Sciatic nerve (tissue), 2 donors: ENCODE data around the gene LCN1. TPM values are rescaled to one million over a fixed set of nuclear protein-coding genes. Genes with fewer than 3 reads are reported as not detected.
"Not testable (repeated sequence)": the region's sequence is repeated elsewhere in the genome, so short reads cannot be mapped to it uniquely, and the experiment has no call there.

ENCODE experiments used
- ATAC-seq: fragments of 200-7000 bp; cut with Tn5 transposase; one replicate; pipeline ENCODE4 v1.9.1; 2020; ENCODE audit warnings: mild to moderate bottlenecking, moderate library complexity
- DNase-seq: peaks from one replicate; pipeline ENCODE4 v3.0.0-alpha.2; 2020; ENCODE audit warnings: low spot score
- intact Hi-C: fragments of 100-400 bp; cut with DNase I; formaldehyde crosslinking; loops from one replicate; pipeline ENCODE4 v1.14.2; 2022
- total RNA-seq: library from RNA; stranded (reverse); fragmentation: NEBNext Ultra II Directional; extraction: Animal tissue kit (Norgen Biotek cat#: 25700); gene quantifications from one replicate; pipeline ENCODE4 v1.2.1, GENCODE V29; 2021
- donor health status: DM: no; HTN: no; CAD: no.
- donor health status: DM: no; HTN: no; CAD: no.

The LCN1 gene
- total RNA-seq, 1 donor from 2014 or later: not detected

DNA sequence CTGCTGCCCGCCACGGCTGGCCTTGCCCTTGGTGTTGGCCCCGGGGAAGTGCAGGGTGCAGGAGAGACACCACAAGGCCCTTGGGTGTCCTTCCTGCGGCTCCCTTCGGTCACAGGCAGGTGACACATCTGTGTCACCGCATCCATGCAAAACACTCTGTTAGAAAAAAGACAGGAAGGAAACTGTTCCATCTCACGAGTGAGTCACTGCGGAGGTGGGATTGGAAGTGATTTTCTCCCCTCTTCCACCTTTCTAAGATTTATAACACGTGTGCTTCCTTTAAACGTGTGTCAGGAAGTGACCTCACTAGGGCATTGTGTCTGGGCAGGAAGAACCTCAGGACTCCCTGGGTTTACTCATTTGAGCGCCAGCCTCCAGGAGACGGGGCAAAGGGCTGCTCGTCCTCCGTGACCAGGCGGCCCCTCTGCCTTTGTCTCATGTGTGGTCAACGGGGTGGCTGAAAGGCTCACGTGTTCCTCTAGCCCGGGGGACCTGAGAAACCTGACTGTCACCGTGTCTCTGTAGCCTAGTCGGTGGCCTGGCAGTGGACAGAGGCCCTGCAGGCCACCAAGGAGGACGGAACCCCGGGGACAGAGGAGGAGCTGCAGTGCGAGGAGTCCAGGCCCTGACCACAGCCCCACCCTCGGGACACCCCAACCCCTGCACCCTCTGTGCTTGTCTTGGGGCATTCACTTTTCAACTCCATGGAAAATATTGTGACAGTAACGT is 4.9 kb upstream of the LCN1 start:
- DNase-seq (peak; percentile 32), ATAC-seq (no peak)
- intact Hi-C loops: no loop called here

GRCh38 chr9:135517407-135517822 is 3.8 kb upstream of the LCN1 start:
- DNase-seq: peak; percentile 45
- no peak for ATAC-seq
- intact Hi-C loops: no loop called here

- intact Hi-C loops: no loop called here
- DNase-seq (peak; percentile 4), ATAC-seq (no peak)
These were observed 1.9 kb upstream of the LCN1 start for GRCh38 chr9:135519179-135519971.

DNA sequence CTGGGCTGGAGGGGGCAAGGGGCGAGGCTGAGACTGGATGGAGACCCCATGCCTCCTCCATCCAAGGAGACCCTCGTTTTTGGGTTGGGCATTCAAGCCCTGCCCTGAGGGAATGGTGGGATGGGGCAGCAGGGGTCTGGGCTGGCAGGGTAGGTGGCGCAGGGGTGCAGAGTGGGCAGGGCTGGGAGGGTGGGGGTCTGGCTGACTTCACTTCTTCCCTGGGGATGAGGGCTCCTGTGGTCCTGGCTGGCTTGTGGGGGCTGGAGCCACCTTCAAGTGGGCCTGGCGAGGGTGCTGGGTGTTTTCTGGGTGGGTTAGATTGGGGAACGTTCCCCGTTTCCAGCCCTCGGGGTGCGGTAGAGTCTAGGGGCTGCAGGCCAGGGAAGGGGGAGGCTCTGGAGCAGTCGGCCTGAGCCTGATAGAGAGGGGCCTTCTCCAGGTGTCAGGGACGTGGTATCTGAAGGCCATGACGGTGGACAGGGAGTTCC is 412 bp downstream of the LCN1 start:
- DNase-seq: no peak
- ATAC-seq: no peak

GRCh38 chr9:135522137-135522877 is 1.1 kb downstream of the LCN1 start:
- DNase-seq (peak; percentile 22), ATAC-seq (no peak)
- intact Hi-C loops: no loop called here

More for the DNA sequence above, 412 bp downstream of the LCN1 start:
- intact Hi-C loops: no loop called here

- DNase-seq (peak; percentile 47), ATAC-seq (no peak)
- intact Hi-C loops: no loop called here
These were observed 1.7 kb downstream of the LCN1 start for GRCh38 chr9:135522931-135523330.

GRCh38 chr9:135523521-135524129 is 2.4 kb downstream of the LCN1 start:
- intact Hi-C loops: no loop called here
- no peak for ATAC-seq
- peak; percentile 47 for DNase-seq

DNA sequence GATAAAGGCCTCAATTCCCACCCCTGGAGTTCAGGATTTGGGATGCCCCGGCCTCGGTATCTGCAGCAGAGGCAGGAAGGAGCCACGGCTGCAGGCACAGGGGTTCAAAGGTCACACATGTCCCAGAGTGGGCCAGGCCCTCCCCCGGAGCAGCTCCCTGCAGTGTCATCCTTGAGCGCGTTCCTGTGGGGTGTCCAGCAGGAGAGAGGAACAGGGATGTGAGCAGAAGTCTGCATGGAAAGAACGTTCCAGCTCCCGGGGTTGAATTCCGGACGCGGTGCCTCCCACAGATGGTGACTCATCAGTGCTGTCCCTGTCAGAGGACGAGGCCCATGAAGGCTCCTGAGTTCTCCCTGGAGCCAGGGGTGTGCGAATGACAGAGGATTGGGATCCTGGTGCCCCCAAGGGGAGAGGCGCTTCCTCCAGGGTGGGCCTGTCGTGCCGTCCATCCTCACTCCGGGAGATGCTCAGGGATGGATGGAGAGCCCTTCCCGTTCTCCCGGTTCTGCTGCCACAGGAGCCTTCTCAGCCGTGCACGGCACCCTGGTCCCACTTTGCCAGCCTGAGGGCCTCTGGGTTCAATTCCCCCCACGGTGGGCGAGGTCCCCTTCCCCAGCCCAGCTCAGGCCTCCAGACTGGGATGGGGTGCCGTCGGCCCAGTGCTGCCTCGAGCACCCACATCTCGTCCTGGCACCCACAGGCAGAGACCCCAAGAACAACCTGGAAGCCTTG is 3.1 kb downstream of the LCN1 start:
- ATAC-seq (no peak), DNase-seq (peak; percentile 45)
- intact Hi-C loops: no loop called here

- intact Hi-C loops: no loop called here
- ATAC-seq (no peak), DNase-seq (peak; percentile 45)
These were observed 4.2 kb downstream of the LCN1 start for GRCh38 chr9:135525241-135526088.

- DNase-seq (peak; percentile 19), ATAC-seq (no peak)
- intact Hi-C loops: no loop called here
These were observed 5.0 kb downstream of the LCN1 start for GRCh38 chr9:135526089-135526729.

GRCh38 chr9:135526730-135527571 is 5.7 kb downstream of the LCN1 start:
- intact Hi-C loops: no loop called here
- ATAC-seq (no peak), DNase-seq (peak; percentile 47)

DNA sequence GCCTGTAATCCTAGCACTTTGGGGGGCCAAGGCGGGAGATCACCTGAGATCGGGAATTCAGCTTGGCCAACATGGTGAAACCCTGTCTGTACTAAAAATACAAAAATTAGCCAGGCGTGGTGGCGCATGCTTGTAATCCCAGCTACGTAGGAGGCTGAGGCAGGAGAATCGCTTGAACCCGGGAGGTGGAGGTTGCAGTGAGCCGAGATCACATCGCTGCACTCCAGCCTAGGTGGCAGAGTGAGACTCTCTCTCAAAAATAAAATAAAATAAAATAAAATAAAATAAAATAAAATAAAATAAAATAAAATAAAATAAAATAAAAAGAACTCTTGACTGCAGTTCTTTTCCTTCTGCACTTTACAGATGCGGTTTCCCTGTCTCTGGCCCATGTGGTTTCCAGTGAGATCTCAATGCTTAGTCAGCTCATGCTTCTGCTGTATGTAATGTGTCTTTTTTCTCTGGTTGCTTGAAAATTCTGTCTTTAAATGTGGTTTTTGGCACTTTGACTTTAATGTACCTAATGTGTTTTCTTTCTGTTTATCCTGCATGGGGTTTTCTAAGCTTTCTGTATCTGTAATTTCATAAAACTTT is 7.7 kb downstream of the LCN1 start:
- ATAC-seq, intact Hi-C loops: not testable (repeated sequence)
- DNase-seq: peak; percentile 8

- intact Hi-C loops: no loop called here
- DNase-seq: peak; percentile 19
- ATAC-seq: no peak
These were observed 8.9 kb downstream of the LCN1 start for GRCh38 chr9:135530146-135530545.

DNA sequence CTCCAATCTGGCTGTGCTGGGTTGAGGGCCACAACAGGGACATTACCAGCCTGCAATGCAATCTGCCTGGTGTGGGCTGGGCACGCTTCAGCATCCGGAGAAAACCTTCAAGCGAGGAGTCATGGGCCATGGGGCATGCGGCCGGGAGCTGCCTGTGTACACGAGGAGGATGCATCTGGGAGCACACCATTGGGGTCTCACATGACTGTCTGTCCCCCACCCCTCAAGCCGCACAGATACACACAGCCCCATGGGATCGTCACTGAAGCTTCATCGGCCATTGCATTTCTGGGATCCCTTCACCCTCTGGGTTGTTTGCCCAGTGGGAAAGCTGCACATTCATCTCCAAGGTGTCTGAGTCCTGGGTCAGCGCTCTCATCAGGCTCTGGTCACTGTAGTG is 9.9 kb downstream of the LCN1 start:
- peak; percentile 26 for DNase-seq
- ATAC-seq: no peak
- intact Hi-C loops: no loop called here

DNA sequence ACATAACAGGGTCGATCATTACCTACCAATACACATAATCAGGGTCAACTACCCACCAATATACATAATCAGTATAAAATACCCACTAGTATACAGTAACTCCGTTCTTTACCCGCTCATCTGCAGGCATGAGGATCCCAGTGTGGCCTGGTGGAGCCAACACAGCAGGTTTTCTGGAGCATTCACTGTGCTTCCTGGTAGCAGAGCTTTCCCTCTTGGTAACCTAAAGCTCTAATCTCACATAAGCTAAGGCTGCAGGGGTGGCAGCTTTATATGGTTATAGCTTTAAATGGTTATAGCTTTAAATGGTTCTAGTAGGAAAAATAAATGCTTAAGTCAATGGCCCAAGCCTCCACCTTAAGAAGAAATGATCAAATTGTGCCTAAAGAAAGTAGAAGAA is 11.9 kb downstream of the LCN1 start:
- intact Hi-C loops: no loop called here
- DNase-seq (peak; percentile 13), ATAC-seq (no peak)

DNA sequence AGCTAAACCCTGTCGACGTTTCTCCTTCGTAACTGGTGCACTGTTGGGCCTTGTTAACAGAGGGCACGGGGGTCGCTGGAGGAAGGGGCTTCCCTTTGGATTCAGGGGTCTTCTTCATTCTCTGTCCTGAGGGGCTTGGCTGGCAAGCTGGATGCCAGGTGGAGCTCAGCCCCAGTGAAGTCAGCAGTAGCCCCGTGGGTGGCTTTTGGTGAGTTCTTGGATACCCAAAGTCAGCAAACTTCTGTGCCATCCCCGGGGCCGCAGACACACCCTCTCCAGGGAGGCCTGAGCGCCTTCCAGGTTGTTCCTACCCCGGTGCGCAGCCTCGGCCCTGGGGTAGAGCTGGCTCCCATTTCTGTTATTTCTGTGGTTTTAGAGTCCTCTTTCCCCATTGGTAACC is 12.4 kb downstream of the LCN1 start:
- intact Hi-C loops: no loop called here
- DNase-seq (peak; percentile 37), ATAC-seq (no peak)
